HG03066 (cell line): ENCODE measurements around the gene FTO.

Source experiments
- ATAC-seq: cut with Tn5 transposase; IDR thresholded peaks from one replicate; pipeline ENCODE4 v1.9.1; 2021; ENCODE audit warnings: low read depth; ENCODE audit not compliant: unreplicated experiment

The FTO gene

GRCh38 chr16:53775821-53776431 is 72.0 kb downstream of the FTO start:
- no peak for ATAC-seq

GRCh38 chr16:53779186-53779585 is 75.2 kb downstream of the FTO start:
- no peak for ATAC-seq

- ATAC-seq, result no peak
These were observed 76.1 kb downstream of the FTO start for GRCh38 chr16:53780051-53780450.

- no peak for ATAC-seq
These were observed 77.2 kb downstream of the FTO start for GRCh38 chr16:53781023-53781605.

GRCh38 chr16:53782148-53782547 is 78.2 kb downstream of the FTO start:
- no peak for ATAC-seq

- ATAC-seq, result no peak
These were observed 80.3 kb downstream of the FTO start for GRCh38 chr16:53784291-53784690.

GRCh38 chr16:53785044-53785443 is 81.1 kb downstream of the FTO start:
- no peak for ATAC-seq

- ATAC-seq, result no peak
These were observed 82.0 kb downstream of the FTO start for GRCh38 chr16:53785916-53786315.

GRCh38 chr16:53787423-53787822 is 83.5 kb downstream of the FTO start:
- ATAC-seq, result no peak

GRCh38 chr16:53789137-53789536 is 85.2 kb downstream of the FTO start:
- ATAC-seq, result no peak

GRCh38 chr16:53792161-53792951 is 88.4 kb downstream of the FTO start:
- no peak for ATAC-seq

GRCh38 chr16:53803451-53803850 is 99.5 kb downstream of the FTO start:
- ATAC-seq, result no peak

- ATAC-seq, result no peak
These were observed 100.0 kb downstream of the FTO start for GRCh38 chr16:53803998-53804397.

- ATAC-seq, result no peak
These were observed 100.5 kb downstream of the FTO start for GRCh38 chr16:53804467-53804866.

GRCh38 chr16:53805113-53805512 is 101.2 kb downstream of the FTO start:
- ATAC-seq, result no peak

- ATAC-seq, result no peak
These were observed 101.8 kb downstream of the FTO start for GRCh38 chr16:53805752-53806151.

- ATAC-seq, result no peak
These were observed 105.4 kb downstream of the FTO start for GRCh38 chr16:53809088-53809932.

- no peak for ATAC-seq
These were observed 109.0 kb downstream of the FTO start for GRCh38 chr16:53812914-53813313.

GRCh38 chr16:53814801-53815200 is 110.8 kb downstream of the FTO start:
- ATAC-seq, result no peak

GRCh38 chr16:53816211-53816836 is 112.4 kb downstream of the FTO start:
- ATAC-seq, result no peak
